AG10803 (cell line): ENCODE results near the gene ADGRB2.

Experiments
- DNase-seq: peaks from one replicate; pipeline ENCODE4 v3.0.0; 2010; ENCODE audit warnings: low read depth
- H3K4me3 ChIP-seq: 2 replicates; pipeline ENCODE4 v1.5.1; 2011; ENCODE audit warnings: mild to moderate bottlenecking, low read length, control low read depth
- CTCF ChIP-seq: conservative IDR thresholded peaks from 2 replicates; pipeline ENCODE4 v1.5.1; 2011; ENCODE audit warnings: mild to moderate bottlenecking, low read length, control low read depth, inconsistent platforms

The ADGRB2 gene

GRCh38 chr1:31678681-31679080 lies 85.5 kb downstream of the ADGRB2 start:
- no peak for DNase-seq
- no peak overlapping the region for H3K4me3 ChIP-seq
- TF ChIP-seq CTCF: no peak

DNA sequence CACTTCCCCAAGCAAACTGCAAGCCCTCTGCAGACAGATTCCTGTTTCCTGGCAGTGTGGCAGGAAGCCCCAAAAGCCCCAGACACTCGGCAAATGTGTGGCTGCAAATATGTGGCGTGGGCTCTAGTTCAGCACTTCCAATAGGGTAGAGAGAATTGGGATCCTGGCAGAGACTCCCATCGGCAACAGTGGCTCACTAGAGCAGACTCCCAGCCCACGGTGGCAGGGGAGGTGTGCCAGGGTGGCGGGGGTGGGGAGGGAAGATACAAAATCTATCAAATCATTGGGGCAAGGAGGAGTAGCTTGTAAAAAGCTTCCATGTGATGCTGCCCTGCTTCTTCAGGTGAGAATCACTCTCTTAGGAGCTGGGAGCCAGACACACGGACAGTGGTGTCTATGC lies 86.2 kb downstream of the ADGRB2 start:
- H3K4me3 ChIP-seq: no peak overlapping the region
- TF ChIP-seq CTCF: no peak
- no peak for DNase-seq

GRCh38 chr1:31677401-31677800 lies 86.7 kb downstream of the ADGRB2 start:
- DNase-seq: no peak
- TF ChIP-seq CTCF: no peak
- no peak overlapping the region for H3K4me3 ChIP-seq
